ENCODE measurements around the gene WNT5B.

- no peak for TF ChIP-seq CEBPG (CRISPR knock-in tag; IDR thresholded peaks at IDR 0.05)
- no peak for TF ChIP-seq CEBPG (tag; conservative IDR thresholded peaks at IDR 0.05 in 1 of 2, IDR thresholded peaks at IDR 0.05 in 1 of 2)
- no peak for TF ChIP-seq CTCF (IDR thresholded peaks at IDR 0.05 in 2 of 3, conservative IDR thresholded peaks at IDR 0.05 in 1 of 3; ENCODE audit: insufficient read depth in 2 of 3, low read depth in 1 of 3, low read length in 3 of 3)
- TF ChIP-seq ZNF263 (CRISPR knock-in tag; IDR thresholded peaks at IDR 0.05; ENCODE audit: borderline replicate concordance), result no peak
- TF ChIP-seq ZBTB40 (IDR thresholded peaks at IDR 0.05), result no peak
- no peak for TF ChIP-seq ZBTB40 (CRISPR knock-in tag; IDR thresholded peaks at IDR 0.05)
- no peak for TF ChIP-seq ZNF224 (CRISPR knock-in tag; IDR thresholded peaks at IDR 0.05)
- no peak for TF ChIP-seq RNF2 (IDR thresholded peaks at IDR 0.05)
- TF ChIP-seq FOXA1 (IDR thresholded peaks at IDR 0.05; ENCODE audit: borderline replicate concordance), result no peak
- TF ChIP-seq CBX1 (IDR thresholded peaks at IDR 0.05; ENCODE audit: low read depth), result no peak
- TF ChIP-seq TAF1 (IDR thresholded peaks at IDR 0.05; ENCODE audit: control insufficient read depth, extremely low read depth, insufficient read depth, low read length, severe bottlenecking), result no peak
These were observed 6.5 kb downstream of the WNT5B start for GRCh38 chr12:1635301-1636095.

Data from K562 (cell line).